ENCODE data around the gene ANKRD22.

GRCh38 chr10:88838766-88839350 is 12.8 kb downstream of the ANKRD22 start:
- TF ChIP-seq EZH2 (optimal IDR thresholded peaks at IDR 0.05; ENCODE audit: low read depth, low read length) (no peak), CTCF (IDR thresholded peaks at IDR 0.05; ENCODE audit: low read length) (no peak)
